IPS-18a (cell line): Measurements from ENCODE around the gene AKAP13.
A peak's percentile ranks its signal among the peaks of the same experiment; 100 is the strongest.

ENCODE experiments used
- H3K27ac ChIP-seq: one replicate; pipeline ENCODE4 v1.5.1; 2013; ENCODE audit warnings: low read length
- H3K27me3 ChIP-seq: one replicate; pipeline ENCODE4 v1.6.1; 2013; ENCODE audit warnings: mild to moderate bottlenecking, low read length; ENCODE audit not compliant: control insufficient read depth, insufficient read depth
- H3K36me3 ChIP-seq: one replicate; pipeline ENCODE4 v1.6.1; 2013; ENCODE audit warnings: low read depth, low read length; ENCODE audit not compliant: control insufficient read depth
- H3K4me1 ChIP-seq: one replicate; pipeline ENCODE4 v1.6.1; 2013; ENCODE audit warnings: low read depth, low read length; ENCODE audit not compliant: control insufficient read depth
- H3K4me3 ChIP-seq: one replicate; pipeline ENCODE4 v1.5.1; 2013; ENCODE audit warnings: low read length
- H3K9ac ChIP-seq: one replicate; pipeline ENCODE4 v1.6.1; 2013; ENCODE audit warnings: mild to moderate bottlenecking, low read length, moderate library complexity
- H3K9me3 ChIP-seq: one replicate; pipeline ENCODE4 v1.6.1; 2013; ENCODE audit warnings: low read depth, low read length; ENCODE audit not compliant: control insufficient read depth

Gene AKAP13

DNA sequence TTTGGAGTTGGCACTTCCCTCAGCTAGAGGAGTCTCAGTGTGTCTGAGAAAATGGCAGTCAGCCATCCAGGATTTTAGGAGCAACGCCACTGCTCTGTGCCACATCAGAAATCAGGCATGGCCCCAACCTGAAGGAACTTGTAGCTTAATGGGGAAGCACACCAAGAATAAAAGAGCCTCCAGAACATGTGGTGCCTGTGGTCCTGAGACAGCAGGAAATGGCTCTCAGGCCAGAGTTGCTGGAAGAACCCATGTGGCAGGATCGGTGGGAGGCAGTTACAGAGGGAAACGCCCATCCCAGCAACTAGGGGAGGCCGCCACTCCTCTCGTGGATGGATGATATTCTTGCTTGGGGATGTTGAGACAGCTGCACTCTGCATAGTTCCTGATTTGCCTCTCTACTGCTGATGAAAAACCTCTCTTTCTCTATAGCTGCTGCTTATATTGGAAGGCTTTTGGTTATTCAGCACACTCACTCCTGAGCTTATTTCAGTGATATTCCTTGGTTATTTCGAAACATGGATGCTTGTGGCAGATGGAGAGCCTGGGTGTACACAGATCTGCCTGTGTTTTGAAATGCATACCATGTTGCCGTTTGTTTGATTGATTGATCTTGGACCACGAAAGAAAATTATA, 361.9 kb downstream of the AKAP13 start:
- Histone ChIP-seq H3K4me1 (no peaks in the 10 kb centered on the region), H3K36me3 (peaks cover 39% of the 10 kb centered on the region), H3K9ac (no peak overlapping the region), H3K9me3 (no peaks in the 10 kb centered on the region), H3K27me3 (no peaks in the 10 kb centered on the region), H3K4me3 (no peak overlapping the region), H3K27ac (no peak overlapping the region)

DNA sequence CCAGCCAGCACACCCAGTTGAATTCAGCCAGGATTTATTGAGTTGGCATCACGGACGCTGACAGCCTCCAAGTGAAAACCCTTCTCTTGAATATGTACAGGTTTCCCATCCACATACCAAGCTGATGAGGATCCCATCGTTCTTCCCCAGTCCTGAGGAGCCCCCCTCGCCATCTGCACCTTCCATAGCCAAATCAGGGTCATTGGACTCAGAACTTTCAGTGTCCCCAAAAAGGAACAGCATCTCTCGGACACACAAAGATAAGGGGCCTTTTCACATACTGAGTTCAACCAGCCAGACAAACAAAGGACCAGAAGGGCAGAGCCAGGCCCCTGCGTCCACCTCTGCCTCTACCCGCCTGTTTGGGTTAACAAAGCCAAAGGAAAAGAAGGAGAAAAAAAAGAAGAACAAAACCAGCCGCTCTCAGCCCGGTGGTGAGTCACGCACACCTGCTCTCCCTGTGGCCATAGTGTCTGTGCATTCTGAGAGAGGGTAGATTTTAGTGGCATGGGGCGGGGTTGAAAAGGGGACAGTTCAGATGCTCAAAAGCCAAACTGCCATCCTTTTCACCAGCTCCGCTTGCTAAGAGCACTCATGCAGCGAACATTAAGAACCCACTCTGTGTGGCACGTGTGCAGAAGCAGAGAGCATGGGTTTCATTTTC, 363.1 kb downstream of the AKAP13 start:
- Histone ChIP-seq H3K4me3 (no peak overlapping the region), H3K27ac (no peak overlapping the region), H3K36me3 (peaks cover 42% of the 10 kb centered on the region)

DNA sequence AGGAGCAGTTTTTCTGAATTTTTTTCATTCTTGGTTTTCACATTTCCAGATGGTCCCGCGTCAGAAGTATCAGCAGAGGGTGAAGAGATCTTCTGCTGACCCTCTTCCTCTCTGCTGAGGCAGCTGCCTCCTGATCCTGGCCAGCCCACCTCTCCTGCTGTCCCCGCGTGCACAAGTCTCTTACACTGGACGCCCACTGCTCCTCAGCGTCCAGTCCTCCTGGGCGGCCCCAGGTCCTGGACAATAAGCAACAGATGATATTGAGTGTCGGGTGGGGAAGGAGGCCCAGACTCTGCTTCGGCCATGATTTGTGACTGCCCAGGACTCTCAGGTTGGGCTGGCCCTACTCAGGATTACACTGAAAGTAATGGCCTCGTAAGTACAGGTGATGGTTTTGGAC, 364.2 kb downstream of the AKAP13 start:
- H3K4me1 ChIP-seq, result peaks cover 7% of the 10 kb centered on the region
- H3K36me3 ChIP-seq, result peaks cover 42% of the 10 kb centered on the region
- H3K4me3 ChIP-seq, result no peak overlapping the region
- H3K27me3 ChIP-seq, result no peaks in the 10 kb centered on the region
- H3K9ac ChIP-seq, result no peak overlapping the region
- H3K27ac ChIP-seq, result no peak overlapping the region
- H3K9me3 ChIP-seq, result no peaks in the 10 kb centered on the region

More for the DNA sequence above, 363.1 kb downstream of the AKAP13 start:
- no peaks in the 10 kb centered on the region for H3K9me3 ChIP-seq
- no peak overlapping the region for H3K9ac ChIP-seq
- no peaks in the 10 kb centered on the region for H3K27me3 ChIP-seq
- peaks cover 5% of the 10 kb centered on the region for H3K4me1 ChIP-seq

DNA sequence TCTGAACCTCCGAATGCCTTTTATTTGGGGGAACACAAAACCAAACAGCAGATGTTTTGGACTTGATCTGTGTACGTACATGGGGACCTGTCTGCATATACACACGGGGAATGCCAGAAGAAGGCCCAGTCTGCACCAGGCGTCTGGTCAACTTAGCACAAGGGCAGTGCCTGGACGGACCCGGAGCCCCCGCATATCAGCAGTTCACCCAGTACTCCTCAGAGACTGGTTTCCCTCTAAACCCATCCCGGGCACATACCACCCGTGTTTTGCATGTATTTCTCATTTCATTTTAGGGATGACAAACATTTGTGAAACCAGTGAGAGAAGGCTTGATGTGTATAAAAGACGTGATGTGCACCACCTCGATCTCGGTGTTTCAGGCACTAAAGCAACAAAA, 364.6 kb downstream of the AKAP13 start:
- H3K9me3 ChIP-seq, result no peaks in the 10 kb centered on the region

DNA sequence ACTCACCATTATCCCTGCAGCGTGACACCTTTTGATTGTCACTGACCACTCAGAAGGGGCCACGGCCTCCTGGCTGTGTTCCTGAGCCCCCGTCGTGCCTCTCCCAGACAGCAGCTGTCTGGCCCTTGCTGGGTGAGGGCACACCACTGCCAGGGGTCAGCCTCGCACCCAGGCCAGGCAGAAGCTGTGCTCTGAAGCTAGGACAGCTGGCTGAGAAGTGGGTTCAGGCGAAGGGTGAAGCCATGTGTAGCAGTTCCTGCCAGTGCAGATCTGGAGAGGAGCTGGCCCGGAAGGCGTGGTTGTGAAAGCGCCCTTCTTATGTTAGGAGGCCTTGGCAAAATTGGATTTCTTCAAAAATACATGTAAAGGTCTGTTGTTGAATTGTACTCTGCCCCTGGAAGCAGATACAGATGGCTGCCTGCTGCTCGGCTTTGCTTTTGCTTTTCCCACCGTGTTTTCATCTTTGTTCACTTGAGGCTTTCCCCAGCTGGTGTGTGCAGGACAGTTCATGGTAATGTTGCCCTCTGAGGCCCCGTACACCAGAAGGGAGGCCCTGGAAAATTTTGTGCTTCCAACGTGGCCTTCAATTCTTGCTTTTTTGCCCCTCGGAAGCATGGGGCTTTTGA, 365.2 kb downstream of the AKAP13 start:
- Histone ChIP-seq H3K27ac (no peak overlapping the region), H3K9me3 (no peaks in the 10 kb centered on the region), H3K9ac (no peak overlapping the region), H3K4me3 (no peak overlapping the region), H3K27me3 (no peaks in the 10 kb centered on the region), H3K36me3 (peaks cover 37% of the 10 kb centered on the region), H3K4me1 (peaks cover 17% of the 10 kb centered on the region)

More for the DNA sequence above, 364.6 kb downstream of the AKAP13 start:
- H3K4me3 ChIP-seq, result no peak overlapping the region
- H3K36me3 ChIP-seq, result peaks cover 42% of the 10 kb centered on the region
- no peak overlapping the region for H3K27ac ChIP-seq
- no peak overlapping the region for H3K9ac ChIP-seq
- H3K27me3 ChIP-seq, result no peaks in the 10 kb centered on the region
- peaks cover 12% of the 10 kb centered on the region for H3K4me1 ChIP-seq

DNA sequence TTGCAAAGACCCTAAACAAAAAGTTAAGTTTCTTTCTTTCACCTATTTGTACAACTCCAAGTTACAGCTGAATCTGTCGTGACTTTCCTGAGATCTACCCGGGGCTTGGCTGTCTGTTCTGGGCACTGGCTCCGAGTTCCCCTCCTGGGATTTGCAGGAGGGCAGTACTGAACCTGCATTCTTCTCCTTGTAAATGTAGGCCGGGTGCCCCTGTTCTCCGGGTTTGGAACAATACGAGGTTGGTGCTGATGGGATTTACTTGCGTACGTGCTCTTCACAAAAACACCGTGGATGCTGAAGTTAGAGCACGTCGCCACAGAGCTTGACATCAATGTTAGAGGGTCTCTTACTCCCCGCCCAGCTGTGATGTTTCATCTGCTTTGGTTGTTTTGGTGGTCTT, 366.2 kb downstream of the AKAP13 start:
- Histone ChIP-seq H3K4me1 (peaks cover 25% of the 10 kb centered on the region), H3K36me3 (peaks cover 35% of the 10 kb centered on the region), H3K9me3 (no peaks in the 10 kb centered on the region), H3K27me3 (no peaks in the 10 kb centered on the region), H3K9ac (no peak overlapping the region), H3K4me3 (no peak overlapping the region), H3K27ac (no peak overlapping the region)

DNA sequence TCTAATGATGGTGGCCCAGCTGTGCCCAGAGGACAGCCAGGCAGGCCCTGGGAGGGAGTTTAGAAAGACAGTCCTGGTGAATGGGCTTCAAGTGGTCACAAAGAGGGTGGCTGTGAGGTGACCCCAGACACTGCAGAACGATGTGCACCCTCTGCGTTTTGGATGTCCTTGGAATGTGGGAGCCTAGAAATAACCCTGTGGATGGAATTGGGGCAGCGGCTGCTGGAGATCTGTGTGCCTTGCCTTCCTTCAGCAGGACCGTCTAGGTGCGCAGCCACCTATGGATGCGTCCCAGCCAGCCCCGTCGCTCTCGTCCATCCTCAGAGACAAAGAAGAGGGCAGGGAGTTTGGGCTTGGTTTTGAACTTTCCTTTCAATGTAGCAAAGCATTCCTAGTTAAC, 367.8 kb downstream of the AKAP13 start:
- Histone ChIP-seq H3K36me3 (peaks cover 35% of the 10 kb centered on the region), H3K27me3 (no peaks in the 10 kb centered on the region), H3K9me3 (no peaks in the 10 kb centered on the region), H3K4me3 (no peak overlapping the region), H3K9ac (no peak overlapping the region), H3K4me1 (peaks cover 38% of the 10 kb centered on the region), H3K27ac (no peak overlapping the region)

DNA sequence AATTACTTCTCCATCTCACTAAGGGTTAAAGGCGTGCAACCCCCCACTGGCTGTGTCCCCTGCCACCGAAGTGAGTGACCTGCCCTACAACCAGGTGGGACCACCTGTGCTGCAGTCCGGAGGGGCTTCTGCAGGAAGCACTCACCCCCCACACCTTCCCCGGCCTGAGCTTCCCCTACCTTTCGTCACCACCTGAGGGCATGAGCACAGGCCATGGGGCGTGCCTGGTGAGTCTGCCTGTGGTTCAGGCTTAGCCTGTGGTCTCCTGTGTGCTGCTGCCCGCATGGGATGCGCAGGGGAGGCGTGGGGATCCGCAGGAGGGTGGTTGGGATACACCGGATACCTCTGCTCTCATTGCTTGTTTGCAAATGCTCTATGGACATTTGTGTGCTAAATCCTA, 368.3 kb downstream of the AKAP13 start:
- Histone ChIP-seq H3K27ac (no peak overlapping the region), H3K27me3 (no peaks in the 10 kb centered on the region), H3K4me1 (peaks cover 38% of the 10 kb centered on the region), H3K4me3 (no peak overlapping the region), H3K36me3 (peaks cover 30% of the 10 kb centered on the region), H3K9ac (no peak overlapping the region), H3K9me3 (no peaks in the 10 kb centered on the region)

DNA sequence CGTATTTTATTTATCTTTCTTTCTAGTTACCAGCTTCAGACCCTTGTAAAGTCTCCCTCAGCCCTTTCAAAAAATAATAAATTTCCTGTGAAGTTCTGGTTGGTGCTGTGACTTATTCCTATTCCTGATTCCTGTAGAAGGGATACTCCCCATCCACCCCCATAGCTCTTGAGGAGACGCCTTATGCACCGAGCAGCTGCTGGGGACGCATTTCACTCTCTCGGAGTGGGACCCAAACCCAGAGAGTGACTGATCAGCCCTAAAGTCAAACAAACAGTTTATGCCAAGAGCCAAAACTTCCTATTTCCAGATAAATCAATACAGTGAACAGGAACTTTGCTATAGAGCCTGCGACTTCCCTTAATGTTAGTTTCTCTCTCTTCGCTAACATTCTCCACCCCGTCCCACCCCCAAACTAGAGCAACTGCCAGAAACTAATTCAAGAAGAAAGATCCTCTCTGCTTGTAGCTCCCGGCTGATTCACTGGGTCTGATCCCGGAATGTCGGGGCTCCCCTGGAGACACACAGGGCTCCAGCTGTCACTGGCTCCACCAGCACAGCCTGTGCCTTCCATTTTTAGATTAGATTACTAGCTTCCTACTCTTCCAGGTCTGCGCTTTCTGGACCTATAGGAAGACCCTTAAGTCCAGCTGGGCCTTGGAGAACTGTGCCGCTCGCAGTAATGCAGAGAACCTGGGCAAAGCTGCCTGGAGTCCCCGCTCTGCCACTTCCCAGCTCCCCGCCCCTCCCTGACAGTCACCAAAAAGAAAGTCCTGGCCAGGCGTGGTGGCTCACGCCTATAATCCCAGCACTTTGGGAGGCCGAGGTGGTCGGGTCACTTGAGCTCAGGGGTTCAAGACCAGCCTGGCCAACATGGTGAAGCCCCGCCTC, 369.1 kb downstream of the AKAP13 start:
- peaks cover 38% of the 10 kb centered on the region for H3K4me1 ChIP-seq
- H3K27ac ChIP-seq, result no peak overlapping the region
- no peak overlapping the region for H3K9ac ChIP-seq
- H3K4me3 ChIP-seq, result no peak overlapping the region
- H3K27me3 ChIP-seq, result no peaks in the 10 kb centered on the region
- H3K9me3 ChIP-seq, result no peaks in the 10 kb centered on the region
- peaks cover 23% of the 10 kb centered on the region for H3K36me3 ChIP-seq

DNA sequence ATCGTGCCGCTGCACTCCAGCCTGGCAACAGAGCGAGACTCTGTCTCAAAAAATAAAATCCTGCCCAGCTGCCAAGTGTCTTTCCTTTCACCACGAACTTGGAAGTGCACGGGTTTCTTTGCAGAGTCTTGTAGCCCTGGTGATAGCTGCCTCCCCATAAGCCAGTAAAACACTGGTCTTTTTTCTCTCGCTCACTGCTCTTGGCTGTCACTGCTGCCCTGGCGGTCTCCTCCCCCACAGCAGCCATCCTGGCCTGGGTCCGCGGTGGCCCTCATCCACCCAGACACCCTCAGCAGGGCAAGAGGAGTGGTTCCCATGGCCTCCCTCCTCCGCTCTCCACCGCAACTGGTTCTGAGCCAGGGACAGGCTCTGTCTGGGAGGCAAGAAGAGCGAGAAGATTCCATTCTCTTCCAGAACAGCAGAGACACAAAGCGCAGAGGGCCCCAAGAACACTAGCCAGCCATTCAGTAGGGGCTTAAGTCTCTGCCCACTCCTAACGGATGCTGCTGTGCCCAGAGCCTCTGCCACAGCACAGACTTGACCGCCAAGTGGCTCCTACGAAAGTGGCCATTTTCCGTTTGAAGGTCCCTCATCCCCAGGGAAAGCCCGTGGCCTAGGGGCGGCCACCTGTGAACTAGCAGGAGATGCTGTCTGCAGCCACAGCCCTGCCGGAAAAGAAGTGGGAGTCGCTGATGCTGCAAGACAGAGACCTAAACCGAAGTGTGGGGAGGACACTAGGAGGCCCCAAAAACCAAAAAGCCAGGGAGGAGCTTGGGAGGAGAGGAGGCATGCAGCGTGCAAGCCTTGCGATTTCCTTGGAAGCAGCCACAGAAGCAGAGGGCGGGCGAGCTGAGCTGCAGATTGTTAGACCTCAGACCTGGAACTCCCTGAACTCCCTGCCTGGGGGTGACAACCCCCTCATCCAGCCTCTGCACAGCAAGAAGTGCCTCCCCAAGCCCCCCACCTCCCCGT, 370.2 kb downstream of the AKAP13 start:
- Histone ChIP-seq H3K4me1 (peaks cover 38% of the 10 kb centered on the region), H3K27ac (peak overlapping the region; percentile 59), H3K27me3 (no peaks in the 10 kb centered on the region), H3K9ac (peak overlapping the region; percentile 26), H3K4me3 (peak overlapping the region; percentile 49), H3K9me3 (no peaks in the 10 kb centered on the region), H3K36me3 (peaks cover 12% of the 10 kb centered on the region)
